Testis (tissue), 2 donors: Measurements from ENCODE around the gene ARRDC4.

Source experiments
- CTCF ChIP-seq, 3 experiments: fragments of 450-650 bp in 2 of 3; fragments of 200-600 bp in 1 of 3; sonication (generic) in 1 of 3; IDR thresholded peaks; one replicate each; pipeline ENCODE4 v1.5.1; 2016 to 2019; ENCODE audit warnings: antibody characterized with exemption in 3 of 3, mild to moderate bottlenecking in 2 of 3, moderate library complexity in 1 of 3
- POLR2A ChIP-seq: fragments of 450-650 bp; IDR thresholded peaks from one replicate; pipeline ENCODE4 v1.6.1; 2017; ENCODE audit warnings: antibody characterized with exemption, mild to moderate bottlenecking, moderate library complexity

GRCh38 chr15:97947465-97948260 lies 12.8 kb upstream of the ARRDC4 start:
- TF ChIP-seq CTCF (IDR thresholded peaks at IDR 0.05), result no peak
- TF ChIP-seq POLR2A, result no peak
